HepG2 (cell line): Measurements from ENCODE around the gene RHOT2. TPM values are rescaled to one million over a fixed set of nuclear protein-coding genes. Genes with fewer than 3 reads are reported as not detected.

Experiments
- FOXA3 ChIP-seq: IDR thresholded peaks from 2 replicates; pipeline ENCODE4 v1.6.1; 2016; ENCODE audit warnings: missing genetic modification reagents, missing compliant biosample characterization
- HIC2 ChIP-seq: sonication (generic); formaldehyde crosslinking; IDR thresholded peaks from 2 replicates; pipeline ENCODE4 v1.9.0; 2022; ENCODE audit warnings: low read depth, missing genetic modification reagents
- ISL2 ChIP-seq: sonication (generic); formaldehyde crosslinking; IDR thresholded peaks from 2 replicates; pipeline ENCODE4 v1.5.0; 2020; ENCODE audit warnings: missing genetic modification reagents
- ISX ChIP-seq: sonication (generic); formaldehyde crosslinking; conservative IDR thresholded peaks from 2 replicates; pipeline ENCODE4 v1.5.0; 2020; ENCODE audit warnings: missing genetic modification reagents
- JUNB ChIP-seq: sonication (generic); formaldehyde crosslinking; IDR thresholded peaks from 2 replicates; pipeline ENCODE4 v1.8.0; 2022; ENCODE audit warnings: missing genetic modification reagents, mild to moderate bottlenecking, borderline replicate concordance
- KAT8 ChIP-seq: IDR thresholded peaks from 2 replicates; pipeline ENCODE4 v1.6.1; 2016; ENCODE audit warnings: missing genetic modification reagents, missing compliant biosample characterization
- MAZ ChIP-seq, 2 experiments: sonication (generic) in 1 of 2; formaldehyde crosslinking in 1 of 2; IDR thresholded peaks; 2 replicates each; pipeline versions ENCODE4 v1.5.0 to v1.6.1; 2012 to 2020; ENCODE audit warnings: low read depth in 2 of 2, mild to moderate bottlenecking in 2 of 2, borderline replicate concordance in 1 of 2, improper control_type of control experiment in 1 of 2, low read length in 1 of 2, missing genetic modification reagents in 1 of 2, moderate library complexity in 1 of 2
- POGK ChIP-seq: sonication (generic); formaldehyde crosslinking; conservative IDR thresholded peaks from 2 replicates; pipeline ENCODE4 v1.8.0; 2022; ENCODE audit warnings: mild to moderate bottlenecking, moderate library complexity, missing genetic modification reagents
- RAD51 ChIP-seq: fragments of 450-650 bp; IDR thresholded peaks from 2 replicates; pipeline ENCODE4 v1.6.1; 2016; ENCODE audit warnings: borderline replicate concordance
- REL ChIP-seq: sonication (generic); formaldehyde crosslinking; conservative IDR thresholded peaks from 2 replicates; pipeline ENCODE4 v1.8.0; 2022; ENCODE audit warnings: mild to moderate bottlenecking, missing genetic modification reagents, moderate library complexity
- REXO4 ChIP-seq: sonication (generic); formaldehyde crosslinking; IDR thresholded peaks from 2 replicates; pipeline ENCODE4 v1.8.0; 2022; ENCODE audit warnings: missing genetic modification reagents, mild to moderate bottlenecking, borderline replicate concordance
- RXRA ChIP-seq: sonication (generic); formaldehyde crosslinking; IDR thresholded peaks from 2 replicates; pipeline ENCODE4 v1.5.1; 2020; ENCODE audit warnings: missing genetic modification reagents
- SP140L ChIP-seq: sonication (generic); formaldehyde crosslinking; IDR thresholded peaks from 2 replicates; pipeline ENCODE4 v1.4.0; 2020; ENCODE audit warnings: missing genetic modification reagents, borderline replicate concordance
- SRY ChIP-seq: sonication (generic); formaldehyde crosslinking; IDR thresholded peaks from 2 replicates; pipeline ENCODE4 v1.8.0; 2022; ENCODE audit warnings: mild to moderate bottlenecking, missing genetic modification reagents
- ZNF138 ChIP-seq: sonication (generic); formaldehyde crosslinking; IDR thresholded peaks from 2 replicates; pipeline ENCODE4 v1.5.0; 2020; ENCODE audit warnings: mild to moderate bottlenecking, low read depth, missing genetic modification reagents
- ZNF280D ChIP-seq: sonication (generic); formaldehyde crosslinking; IDR thresholded peaks from 2 replicates; pipeline ENCODE4 v1.5.1; 2020; ENCODE audit warnings: mild to moderate bottlenecking, missing genetic modification reagents
- ZNF33B ChIP-seq: sonication (generic); formaldehyde crosslinking; IDR thresholded peaks from 2 replicates; pipeline ENCODE4 v1.5.1; 2020; ENCODE audit warnings: mild to moderate bottlenecking, missing genetic modification reagents
- ZNF343 ChIP-seq: sonication (generic); formaldehyde crosslinking; IDR thresholded peaks from 2 replicates; pipeline ENCODE4 v1.4.0; 2020; ENCODE audit warnings: mild to moderate bottlenecking, missing genetic modification reagents
- ZNF446 ChIP-seq: sonication (generic); formaldehyde crosslinking; IDR thresholded peaks from 2 replicates; pipeline ENCODE4 v1.5.0; 2020; ENCODE audit warnings: mild to moderate bottlenecking, missing genetic modification reagents
- ZNF598 ChIP-seq: sonication (generic); formaldehyde crosslinking; IDR thresholded peaks from 2 replicates; pipeline ENCODE4 v1.5.1; 2020; ENCODE audit warnings: mild to moderate bottlenecking, missing genetic modification reagents, borderline replicate concordance
- ZSCAN12 ChIP-seq: sonication (generic); formaldehyde crosslinking; IDR thresholded peaks from 2 replicates; pipeline ENCODE4 v1.9.0; 2021; ENCODE audit warnings: mild to moderate bottlenecking, missing genetic modification reagents
- ZSCAN21 ChIP-seq: sonication (generic); formaldehyde crosslinking; IDR thresholded peaks from 2 replicates; pipeline ENCODE4 v1.8.0; 2022; ENCODE audit warnings: mild to moderate bottlenecking, missing genetic modification reagents, moderate library complexity, borderline replicate concordance
- polyA plus RNA-seq, 8 experiments: library from polyadenylated mRNA; depleted of rRNA in 3 of 8; stranded (reverse) in 7 of 8; unstranded in 1 of 8; fragments of >200 nt; fragmentation: Illumina TruSeq in 4 of 8; extraction: Trizol in 4 of 8; gene quantifications; 2 replicates each; pipeline versions ENCODE4 v1.2.1 to v1.2.3, GENCODE V29; 2011 to 2016; ENCODE audit warnings: low read depth in 4 of 8, missing spikeins in 1 of 8, mixed read lengths in 1 of 8; ENCODE audit not compliant: insufficient read depth in 1 of 8
- total RNA-seq, 5 experiments: library from RNA; depleted of rRNA; stranded (reverse); fragments of >200 nt; fragmentation: Illumina TruSeq; extraction: Trizol; gene quantifications; 2 replicates each; pipeline ENCODE4 v1.2.3, GENCODE V29; 2016; ENCODE audit warnings: low read depth in 1 of 5

The RHOT2 gene
- total and polyA plus RNA-seq, 2 of the 13 experiments (the other 11 are each of a cell fraction or from before 2014, with no cell fraction given) = 63.6 to 76.9 TPM

GRCh38 chr16:648071-648780, 19.7 kb upstream of the RHOT2 start (continued):
- TF ChIP-seq KAT8 (CRISPR knock-in tag) (0 out of 2 replicates have a peak, but pooled peaks have one; percentile 14), ZNF598 (no peak), POGK (CRISPR knock-in tag) (no peak), ZNF33B (no peak; the same call in 1 of the 2 replicates), SP140L (CRISPR knock-in tag) (no peak), ZSCAN12 (no peak), HIC2 (peak; percentile 97), RXRA (CRISPR knock-in tag) (0 out of 2 replicates have a peak, but pooled peaks have one; percentile 33), ZSCAN21 (CRISPR knock-in tag) (no peak), FOXA3 (CRISPR knock-in tag) (0 out of 2 replicates have a peak, but pooled peaks have one; percentile 6), REXO4 (CRISPR knock-in tag) (no peak), ZNF343 (CRISPR knock-in tag) (no peak), RAD51 (no peak), REL (CRISPR knock-in tag) (no peak), ZNF446 (CRISPR knock-in tag) (no peak), MAZ (IDR thresholded peaks at IDR 0.05; ENCODE audit: borderline replicate concordance, low read depth, low read length) (no peak), MAZ (CRISPR knock-in tag; IDR thresholded peaks at IDR 0.05; ENCODE audit: low read depth) (no peak), ISX (no peak), JUNB (CRISPR knock-in tag) (no peak), SRY (CRISPR knock-in tag) (no peak), ZNF280D (CRISPR knock-in tag) (0 out of 2 replicates have a peak, but pooled peaks have one; percentile 8), ZNF138 (CRISPR knock-in tag) (no peak), ISL2 (CRISPR knock-in tag) (no peak)
